T-helper 2 cell (primary cell): ENCODE results near the gene PCDHA4.

Experiments
- DNase-seq, 5 experiments: peaks; one replicate each; pipeline versions ENCODE4 v3.0.0 to v3.0.0-alpha.2; 2012 to 2022

PCDHA4 gene

GRCh38 chr5:140857177-140857986 lies 50.5 kb downstream of the PCDHA4 start:
- no peak for DNase-seq

GRCh38 chr5:140857987-140858240 lies 51.0 kb downstream of the PCDHA4 start:
- no peak for DNase-seq

- DNase-seq = no peak
Observed at GRCh38 chr5:140862441-140863295, 55.8 kb downstream of the PCDHA4 start.
